DND-41 (cell line): ENCODE measurements around the gene TH.

ENCODE experiments used
- ATAC-seq: fragments of 200-7000 bp; cut with Tn5 transposase; 3 replicates; pipeline ENCODE4 v1.9.1; 2021; ENCODE audit warnings: low read depth; ENCODE audit not compliant: insufficient read depth
- DNase-seq: peaks from one replicate; pipeline ENCODE4 v3.0.0-alpha.2; 2020
- H2AFZ ChIP-seq: 2 replicates; pipeline ENCODE4 v1.6.0; 2012; ENCODE audit warnings: low read depth, low read length
- H3K27ac ChIP-seq: 2 replicates; pipeline ENCODE4 v1.5.1; 2012; ENCODE audit warnings: low read length, inconsistent platforms
- H3K27me3 ChIP-seq: fragments of 200-600 bp; sonication (generic); 2 replicates; pipeline ENCODE4 v1.6.0; 2012; ENCODE audit warnings: low read length, mild to moderate bottlenecking, inconsistent platforms; ENCODE audit not compliant: insufficient read depth, poor library complexity
- H3K36me3 ChIP-seq: 2 replicates; pipeline ENCODE4 v1.5.1; 2012; ENCODE audit warnings: low read length, inconsistent platforms; ENCODE audit not compliant: insufficient read depth
- H3K4me1 ChIP-seq: 2 replicates; pipeline ENCODE4 v1.5.1; 2012; ENCODE audit warnings: mild to moderate bottlenecking, low read length; ENCODE audit not compliant: insufficient read depth
- H3K4me2 ChIP-seq: 2 replicates; pipeline ENCODE4 v1.6.0; 2012; ENCODE audit warnings: mild to moderate bottlenecking, moderate library complexity, low read length, inconsistent platforms; ENCODE audit not compliant: insufficient read depth
- H3K4me3 ChIP-seq, 2 experiments: fragments of 200-600 bp in 1 of 2; shearing (Covaris generic) in 1 of 2; 2 replicates each; pipeline ENCODE4 v1.5.1; 2012 to 2016; ENCODE audit warnings: inconsistent platforms in 2 of 2, low read length in 2 of 2, mild to moderate bottlenecking in 2 of 2, low read depth in 1 of 2, moderate library complexity in 1 of 2
- H3K79me2 ChIP-seq: 2 replicates; pipeline ENCODE4 v1.6.0; 2012; ENCODE audit warnings: low read length, inconsistent platforms; ENCODE audit not compliant: insufficient read depth
- H3K9ac ChIP-seq: 2 replicates; pipeline ENCODE4 v1.6.0; 2012; ENCODE audit warnings: low read depth, mild to moderate bottlenecking, inconsistent platforms, low read length, moderate library complexity
- H3K9me3 ChIP-seq: 2 replicates; pipeline ENCODE4 v1.5.1; 2012; ENCODE audit warnings: low read length, moderate library complexity, mild to moderate bottlenecking, inconsistent platforms; ENCODE audit not compliant: insufficient read depth, severe bottlenecking
- H4K20me1 ChIP-seq: 2 replicates; pipeline ENCODE4 v1.6.0; 2012; ENCODE audit warnings: low read length; ENCODE audit not compliant: insufficient read depth
- CTCF ChIP-seq: IDR thresholded peaks from 2 replicates; pipeline ENCODE4 v1.5.1; 2012; ENCODE audit warnings: borderline replicate concordance, low read length, moderate library complexity, mild to moderate bottlenecking; ENCODE audit not compliant: poor library complexity, severe bottlenecking; ENCODE audit errors: extremely low read depth
- EZH2 ChIP-seq: IDR thresholded peaks from 3 replicates; pipeline ENCODE4 v1.6.1; 2012; ENCODE audit warnings: borderline replicate concordance, low read depth, mild to moderate bottlenecking, moderate library complexity, low read length, inconsistent platforms; ENCODE audit not compliant: severe bottlenecking

The TH gene

GRCh38 chr11:2189938-2190656, 18.5 kb upstream of the TH start:
- Histone ChIP-seq H3K27ac (no peak overlapping the region), H3K4me1 (no peaks in the 10 kb centered on the region)

GRCh38 chr11:2188745-2189144, 17.1 kb upstream of the TH start:
- H3K27me3 ChIP-seq, result no peaks in the 10 kb centered on the region
- H3K9me3 ChIP-seq, result no peaks in the 10 kb centered on the region
- no peak overlapping the region for H3K27ac ChIP-seq
- no peaks in the 10 kb centered on the region for H3K79me2 ChIP-seq
- no peak overlapping the region for H3K4me3 ChIP-seq
- DNase-seq (no peak), ATAC-seq (no peak)
- no peak overlapping the region for H3K4me2 ChIP-seq
- TF ChIP-seq CTCF (no peak), EZH2 (no peak)
- H3K9ac ChIP-seq, result no peak overlapping the region
- no peaks in the 10 kb centered on the region for H3K36me3 ChIP-seq
- no peaks in the 10 kb centered on the region for H3K4me1 ChIP-seq
- no peak overlapping the region for H2AFZ ChIP-seq
- no peaks in the 10 kb centered on the region; the same call in 1 of the 2 replicates for H4K20me1 ChIP-seq

More at GRCh38 chr11:2189938-2190656, 18.5 kb upstream of the TH start:
- H3K79me2 ChIP-seq, result no peaks in the 10 kb centered on the region
- DNase-seq (no peak), ATAC-seq (no peak)
- H3K9me3 ChIP-seq, result no peaks in the 10 kb centered on the region
- no peak overlapping the region for H3K4me3 ChIP-seq
- no peaks in the 10 kb centered on the region for H3K36me3 ChIP-seq
- H3K27me3 ChIP-seq, result no peaks in the 10 kb centered on the region
- H2AFZ ChIP-seq, result no peak overlapping the region
- no peak overlapping the region for H3K9ac ChIP-seq
- no peaks in the 10 kb centered on the region; the same call in 1 of the 2 replicates for H4K20me1 ChIP-seq
- no peak overlapping the region for H3K4me2 ChIP-seq
- TF ChIP-seq CTCF (no peak), EZH2 (no peak)

DNA sequence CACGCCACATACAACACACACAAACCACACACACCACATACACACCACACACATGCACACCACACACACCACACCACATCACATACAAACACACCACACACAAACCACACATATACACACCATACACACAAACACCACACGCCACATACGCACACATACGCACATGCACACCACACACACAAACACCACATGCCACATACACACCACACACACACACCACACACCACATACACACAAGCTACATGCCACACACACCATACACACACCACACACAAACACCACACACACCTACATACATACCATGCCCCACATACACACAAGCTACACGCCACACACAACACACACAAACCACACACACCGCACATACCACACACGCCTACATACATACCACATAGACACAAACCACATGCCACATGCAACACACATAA, 15.7 kb upstream of the TH start:
- Histone ChIP-seq H3K9me3 (no peaks in the 10 kb centered on the region), H4K20me1 (no peaks in the 10 kb centered on the region; the same call in 1 of the 2 replicates), H3K4me3 (no peak overlapping the region), H3K27ac (no peak overlapping the region), H3K27me3 (no peaks in the 10 kb centered on the region), H2AFZ (no peak overlapping the region), H3K4me1 (peaks cover 12% of the 10 kb centered on the region), H3K79me2 (no peaks in the 10 kb centered on the region), H3K9ac (no peak overlapping the region), H3K36me3 (no peaks in the 10 kb centered on the region), H3K4me2 (no peak overlapping the region)
- no peak for ATAC-seq
- no peak for TF ChIP-seq EZH2
- no peak for TF ChIP-seq CTCF
- no peak for DNase-seq
